Activated CD4-positive, alpha-beta T cell treated with anti-CD3 and anti-CD28 coated beads, Interleukin-10, Interleukin-2, amounts not matched to agents 100 ng/mL and 50 ng/mL, durations not matched to agents 16 hours and 8 hours (primary cell): Measurements from ENCODE around the gene ATP6V0C.
A peak's percentile ranks its signal among the peaks of the same experiment; 100 is the strongest.

Experiments used
- DNase-seq: peaks from one replicate; pipeline ENCODE4 v3.0.0-alpha.2; 2020

Gene ATP6V0C

DNA sequence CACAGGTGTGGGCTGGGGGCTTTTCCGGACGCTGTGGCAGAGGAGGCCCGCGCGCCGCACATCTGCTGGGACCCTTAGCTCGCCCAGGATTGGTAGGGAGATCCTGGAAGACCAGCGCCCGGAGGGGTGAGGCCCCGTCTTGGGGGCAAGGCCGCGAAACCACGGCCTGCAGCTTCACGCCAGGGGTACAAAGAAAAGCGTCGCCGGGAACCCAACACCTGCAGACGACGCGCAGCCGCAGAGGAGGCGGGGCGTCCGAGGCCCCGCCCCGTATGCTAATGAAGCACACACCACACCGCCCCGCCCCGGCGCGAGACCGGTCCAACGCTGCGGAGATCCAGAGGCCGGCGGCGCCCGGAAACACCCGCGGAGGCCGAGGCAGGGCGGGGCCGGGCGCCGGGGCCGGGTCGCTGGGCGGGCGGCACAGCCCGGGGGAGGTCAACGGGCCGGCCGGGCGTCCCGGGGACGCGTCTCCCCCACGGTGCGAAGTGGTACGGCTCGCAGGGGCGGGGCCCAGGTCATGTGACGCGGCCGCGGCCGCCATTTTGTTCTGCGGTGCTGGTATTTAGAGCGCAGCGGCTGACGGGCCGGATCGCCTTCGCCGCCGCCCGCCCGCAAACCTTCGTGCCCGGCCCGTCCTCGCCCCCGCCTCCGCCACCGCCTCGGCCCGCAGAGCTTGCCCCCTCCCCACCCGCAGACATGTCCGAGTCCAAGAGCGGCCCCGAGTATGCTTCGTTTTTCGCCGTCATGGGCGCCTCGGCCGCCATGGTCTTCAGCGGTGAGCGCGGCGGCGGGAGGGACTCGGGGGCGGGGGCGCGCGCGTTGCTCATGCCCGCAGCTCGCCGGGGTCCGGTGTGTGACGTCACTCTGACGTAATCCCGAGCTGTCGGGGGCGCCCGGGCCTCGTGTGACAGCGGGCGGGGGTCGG, at the start of gene ATP6V0C:
Gene ATP6V0C, plus strand, starts transcription at position 548 of the 928 bp plus-strand sequence. Its CDS starts 152 bp downstream, at position 700.
- peak; percentile 94 for DNase-seq

DNA sequence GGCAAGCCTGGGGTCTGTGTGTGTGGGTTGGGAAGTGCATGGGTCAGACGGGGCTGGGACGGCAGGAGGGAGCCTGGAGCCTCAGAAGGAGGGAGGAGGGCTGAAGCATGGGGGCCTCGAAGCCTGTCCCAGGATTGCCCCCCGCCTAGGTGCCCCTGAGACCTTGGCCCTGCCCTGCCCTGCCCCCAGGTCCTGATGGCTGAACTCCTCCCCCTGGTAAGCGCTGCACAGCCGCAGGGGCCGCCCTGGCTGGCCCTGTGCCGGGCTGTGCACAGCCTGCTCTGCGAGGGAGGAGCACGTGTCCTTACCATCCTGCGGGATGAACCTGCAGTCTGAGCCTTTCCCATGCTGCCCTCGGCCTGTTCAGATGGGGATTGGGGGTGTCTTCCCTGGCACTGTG, 49.4 kb upstream of the ATP6V0C start:
- no peak for DNase-seq

DNA sequence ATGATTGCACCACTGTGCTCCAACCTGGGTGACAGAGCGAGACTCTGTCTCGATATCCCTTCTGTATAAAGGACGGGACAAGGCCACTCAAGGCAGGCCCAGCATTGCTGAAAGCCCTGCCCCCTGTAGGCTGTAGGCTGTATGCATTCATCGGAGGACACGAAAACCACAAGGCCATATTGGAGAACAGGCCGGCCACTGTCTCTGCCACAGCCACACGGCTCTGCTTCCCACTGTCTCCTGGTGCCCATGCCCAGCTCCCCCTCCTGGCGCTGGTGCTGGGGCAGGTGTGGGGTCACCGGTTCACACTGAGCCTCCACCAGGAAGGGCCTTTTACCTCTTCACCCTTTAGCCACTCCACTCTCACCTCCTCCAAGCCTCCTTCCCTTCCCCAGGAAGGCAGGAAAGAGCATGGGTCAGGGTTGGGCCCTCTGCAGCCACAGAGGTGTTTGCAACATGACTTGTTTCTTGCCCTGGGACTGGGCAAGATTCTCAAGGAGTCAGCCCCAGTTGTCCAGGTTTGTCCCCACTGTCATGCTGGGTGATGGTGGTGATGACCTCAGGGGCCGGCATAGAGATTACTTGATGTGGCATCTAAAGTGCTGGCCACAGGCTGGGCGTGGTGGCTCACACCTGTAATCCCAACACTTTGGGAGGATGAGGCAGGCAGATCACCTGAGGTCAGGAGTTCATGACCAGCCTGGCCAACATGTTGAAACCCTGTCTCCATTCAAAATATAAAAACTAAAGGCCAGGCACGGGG, 47.9 kb upstream of the ATP6V0C start:
- no peak for DNase-seq

DNA sequence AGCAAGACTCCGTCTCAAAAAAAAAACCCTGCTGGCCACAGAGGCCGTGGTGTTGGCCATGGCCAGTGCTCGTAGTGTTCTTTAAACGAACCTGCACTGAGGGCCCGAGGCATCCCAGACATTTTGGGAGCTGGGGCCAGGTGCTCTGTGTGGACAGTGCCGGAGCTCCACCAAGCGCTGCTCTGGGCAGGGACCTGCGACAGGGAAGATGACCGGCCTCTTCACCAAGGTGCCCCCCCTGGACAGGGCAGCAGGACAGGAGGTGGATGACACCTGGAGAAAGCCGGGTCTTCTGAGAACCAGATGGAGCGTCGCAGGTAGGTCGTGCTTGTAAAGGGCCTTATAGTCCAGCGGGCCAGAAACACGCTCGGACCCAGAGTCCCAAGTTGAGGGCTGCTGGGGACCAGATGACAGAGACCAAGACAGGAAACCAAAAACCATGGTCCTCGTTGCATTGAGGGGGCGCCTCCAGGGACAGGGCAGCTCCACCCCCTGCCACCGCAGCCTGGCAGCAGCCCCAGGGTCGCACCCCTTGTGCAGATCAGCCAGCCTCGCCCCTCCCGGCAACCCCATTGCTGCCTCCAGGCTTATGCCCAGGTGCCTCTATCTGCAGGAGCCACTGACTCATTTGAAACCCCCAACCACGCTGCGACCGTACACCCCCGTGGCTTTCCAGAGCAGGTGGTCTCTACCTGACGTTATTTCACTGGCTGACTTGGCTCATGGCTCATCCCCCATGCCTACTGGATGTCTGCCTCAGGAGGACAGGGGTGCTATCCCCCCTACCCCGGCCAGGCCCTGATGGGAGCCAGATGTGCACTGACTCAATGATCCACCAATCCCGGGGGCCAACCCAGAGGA, 46.9 kb upstream of the ATP6V0C start:
- no peak for DNase-seq

DNA sequence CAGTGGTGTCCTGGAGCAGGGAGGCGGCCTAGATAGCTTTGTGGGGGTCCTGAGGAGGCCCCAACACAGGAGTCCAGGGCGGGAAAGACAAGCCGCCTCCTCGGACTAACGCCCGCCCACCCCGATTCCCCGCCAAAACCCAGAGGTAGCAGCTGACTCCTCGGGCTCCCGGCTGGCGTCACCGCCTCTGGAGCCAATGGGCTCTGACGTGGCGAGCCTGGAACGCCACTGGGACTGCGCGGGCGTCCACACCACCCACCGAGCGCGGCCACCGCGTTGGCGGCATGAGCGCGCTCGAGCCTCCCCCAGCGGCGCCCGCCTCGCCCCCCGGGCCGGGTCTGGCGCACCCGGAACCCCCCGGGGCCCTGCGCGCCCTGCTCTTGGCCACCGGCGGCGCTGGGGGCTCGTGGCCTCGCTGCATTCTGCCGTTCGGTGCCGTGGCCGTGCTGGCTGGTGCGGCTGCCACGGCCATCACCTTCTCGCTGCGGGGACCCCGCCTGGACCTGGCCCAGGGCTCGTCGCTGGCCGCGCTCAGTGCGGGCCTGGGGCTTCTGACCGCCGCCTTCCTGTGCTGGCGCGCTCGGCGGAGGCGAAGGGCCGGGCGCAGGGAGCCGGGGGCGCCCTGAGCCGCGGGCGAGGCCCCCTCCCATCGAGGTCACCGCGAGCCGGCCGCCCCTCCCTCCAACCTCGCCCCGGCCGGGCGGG, 46.1 kb upstream of the ATP6V0C start:
- DNase-seq, result no peak

DNA sequence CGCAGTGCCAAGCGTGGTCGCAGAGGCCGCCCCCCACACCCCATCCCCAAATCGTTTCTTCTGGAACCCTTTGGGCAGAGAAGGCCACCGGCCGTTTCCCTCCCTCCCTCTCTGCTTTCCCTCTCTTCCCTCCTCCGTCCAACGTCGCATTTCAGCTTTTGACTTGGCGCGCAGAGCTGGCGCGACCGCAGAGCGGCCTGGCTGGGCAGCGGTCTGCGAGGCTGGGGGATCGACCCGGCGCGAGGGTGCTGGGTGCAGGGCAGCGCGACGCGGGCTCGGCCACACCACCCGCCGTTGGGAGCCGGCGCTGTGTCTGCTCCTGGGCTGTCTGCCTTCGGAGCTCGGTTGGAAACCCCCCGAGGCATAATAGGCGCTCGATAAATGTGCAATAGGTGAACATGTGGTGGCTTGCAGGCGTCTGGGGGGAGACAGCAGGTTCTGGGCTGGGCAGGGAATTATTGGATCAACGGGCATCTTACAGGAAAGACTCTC, 45.5 kb upstream of the ATP6V0C start:
- no peak for DNase-seq

DNA sequence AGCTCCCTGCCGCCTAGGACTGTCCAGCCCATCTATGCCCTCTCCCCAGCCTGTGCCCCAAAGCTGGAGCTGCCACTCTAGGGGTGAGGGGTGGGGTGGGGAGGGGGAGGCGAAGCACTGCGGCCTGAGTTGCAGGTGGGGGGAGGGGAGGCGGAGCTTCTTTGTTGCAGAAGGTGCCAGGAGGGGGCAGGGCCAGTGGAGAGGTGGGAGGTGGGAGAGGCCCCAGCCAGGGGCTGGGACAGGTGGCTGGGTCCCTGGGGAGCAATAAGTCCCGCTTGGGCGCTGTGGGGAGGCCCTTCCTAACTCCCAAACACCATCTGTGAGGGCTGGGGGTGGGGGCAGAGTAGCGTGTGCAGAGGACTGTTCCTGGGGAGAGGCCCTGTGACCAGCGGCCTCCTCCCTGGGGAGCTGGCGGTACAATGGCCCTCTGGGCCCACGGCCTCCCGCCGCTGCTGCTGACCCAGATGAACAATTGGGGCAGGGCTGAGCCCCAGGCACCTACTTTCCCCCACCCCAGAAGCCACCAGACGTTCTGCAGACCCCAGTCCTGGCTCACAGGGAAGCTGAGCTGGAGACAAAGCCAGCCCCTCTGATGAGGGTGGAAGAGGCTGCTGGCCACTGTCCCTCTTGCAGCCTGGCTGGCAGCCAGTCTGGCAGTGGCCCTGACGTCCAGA, 44.9 kb upstream of the ATP6V0C start:
- no peak for DNase-seq

DNA sequence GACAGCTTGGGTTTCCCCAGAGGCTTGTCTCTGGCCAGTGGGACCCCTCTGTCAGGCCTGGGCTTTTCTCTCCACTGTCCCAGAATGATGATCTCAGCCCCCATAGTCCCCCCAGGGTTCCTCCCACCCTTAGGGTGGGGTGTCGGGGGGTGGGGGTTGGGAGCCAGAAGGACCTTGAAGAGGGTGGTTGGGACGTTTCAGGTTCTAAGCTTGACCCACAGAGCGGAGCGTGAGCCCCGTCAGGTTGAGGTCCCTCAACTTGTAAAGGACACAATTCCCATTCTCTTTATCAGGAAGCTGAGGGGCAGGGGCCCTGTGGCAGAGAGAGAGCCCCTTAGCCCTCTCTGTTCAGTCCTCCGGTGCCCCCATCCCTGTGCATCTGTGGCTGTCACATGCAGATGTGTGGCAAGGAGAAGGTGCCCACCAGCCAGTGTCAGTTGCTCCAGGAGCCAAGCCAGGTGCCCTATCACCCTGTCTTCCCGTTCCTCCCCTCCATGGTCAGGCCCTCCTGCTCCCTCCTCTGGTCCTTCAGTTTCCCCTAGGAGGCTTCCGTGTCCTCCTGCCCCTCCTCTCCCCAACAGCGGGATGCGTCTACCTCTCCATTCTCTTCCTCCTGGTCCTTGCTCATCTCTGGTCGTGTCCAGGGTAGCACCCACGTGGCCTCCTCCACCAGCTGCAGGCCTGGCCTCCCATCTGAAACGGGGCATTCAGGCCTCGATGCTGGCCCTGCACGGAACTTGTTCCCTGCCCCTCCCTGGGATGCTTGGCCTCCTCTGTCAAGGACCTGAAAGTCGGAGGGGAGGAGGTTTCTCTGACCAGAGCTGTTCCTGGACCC, 44.1 kb upstream of the ATP6V0C start:
- DNase-seq, result no peak

DNA sequence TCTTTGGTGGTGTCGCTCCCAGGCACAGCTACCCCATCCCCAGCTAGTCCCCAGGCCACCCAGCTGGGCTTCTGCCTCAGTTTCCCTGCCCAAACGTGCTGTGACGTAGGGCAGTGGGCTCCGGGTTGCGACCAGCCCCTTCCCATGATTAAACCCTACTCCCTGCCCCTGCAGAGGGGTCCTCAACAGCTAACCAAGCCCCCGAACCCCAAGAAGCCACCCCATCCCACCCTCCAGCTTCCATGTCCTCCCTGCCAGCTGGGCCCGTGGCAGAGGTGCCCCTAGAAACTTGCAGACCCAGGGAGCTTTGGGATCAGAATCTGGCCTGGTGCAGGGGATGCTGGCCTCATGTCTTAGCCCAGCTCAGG, 43.5 kb upstream of the ATP6V0C start:
- DNase-seq, result no peak

DNA sequence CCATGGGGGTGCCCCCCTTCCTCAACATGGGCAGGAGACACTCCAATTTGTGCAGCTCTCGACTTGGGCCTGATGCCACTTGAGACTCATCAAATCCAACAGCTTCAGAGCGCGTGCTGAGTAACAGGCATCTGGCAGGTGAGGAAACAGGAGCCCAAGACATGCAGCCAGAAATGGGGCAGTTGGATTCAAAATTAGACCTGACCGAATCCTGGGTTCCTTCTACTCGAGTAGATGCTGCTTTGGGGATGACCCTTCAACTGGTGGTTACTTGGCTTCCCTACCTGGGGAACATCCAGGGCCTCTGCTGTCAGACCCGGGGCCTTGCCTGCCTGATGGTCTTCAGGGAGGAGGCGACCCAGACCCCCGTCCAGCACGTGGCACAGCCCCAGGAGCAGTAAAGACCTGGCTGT, 43.1 kb upstream of the ATP6V0C start:
- no peak for DNase-seq

DNA sequence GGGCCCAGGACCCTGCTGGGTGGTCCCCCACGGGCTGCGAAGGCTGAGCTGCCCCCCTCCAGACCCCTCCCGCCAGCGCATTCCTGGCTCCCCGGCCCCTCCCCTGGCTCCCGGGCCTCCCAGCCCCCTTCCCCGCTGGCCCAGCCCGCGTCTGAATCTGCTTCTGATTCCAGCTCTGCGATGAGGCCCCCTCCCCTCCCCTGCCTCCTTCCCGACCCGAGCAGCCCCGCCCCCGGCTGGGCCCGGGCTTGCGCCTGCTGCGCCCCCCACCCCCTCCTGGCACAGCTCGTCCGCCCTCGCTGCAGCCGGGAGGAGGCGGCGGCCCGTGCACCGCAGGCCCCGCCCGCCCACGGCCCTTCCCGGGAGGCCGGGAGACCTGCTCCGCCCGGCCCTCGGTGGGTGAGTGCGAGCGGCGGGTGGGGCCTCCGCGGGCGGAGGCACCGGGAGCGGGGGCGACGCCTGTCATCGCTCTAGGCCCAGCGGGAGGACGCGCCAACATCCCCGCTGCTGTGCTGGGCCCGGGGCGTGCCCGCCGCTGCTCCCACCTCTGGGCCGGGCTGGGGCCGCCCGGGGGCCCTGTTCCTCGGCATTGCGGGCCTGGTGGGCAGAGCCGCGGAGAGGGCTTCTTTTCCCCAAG, 42.6 kb upstream of the ATP6V0C start, which contains the start of gene NTN3:
Gene NTN3, plus strand, starts transcription at position 282 of the 637 bp plus-strand sequence. CDS start 405 bp downstream, outside the sequence.
- no peak for DNase-seq

DNA sequence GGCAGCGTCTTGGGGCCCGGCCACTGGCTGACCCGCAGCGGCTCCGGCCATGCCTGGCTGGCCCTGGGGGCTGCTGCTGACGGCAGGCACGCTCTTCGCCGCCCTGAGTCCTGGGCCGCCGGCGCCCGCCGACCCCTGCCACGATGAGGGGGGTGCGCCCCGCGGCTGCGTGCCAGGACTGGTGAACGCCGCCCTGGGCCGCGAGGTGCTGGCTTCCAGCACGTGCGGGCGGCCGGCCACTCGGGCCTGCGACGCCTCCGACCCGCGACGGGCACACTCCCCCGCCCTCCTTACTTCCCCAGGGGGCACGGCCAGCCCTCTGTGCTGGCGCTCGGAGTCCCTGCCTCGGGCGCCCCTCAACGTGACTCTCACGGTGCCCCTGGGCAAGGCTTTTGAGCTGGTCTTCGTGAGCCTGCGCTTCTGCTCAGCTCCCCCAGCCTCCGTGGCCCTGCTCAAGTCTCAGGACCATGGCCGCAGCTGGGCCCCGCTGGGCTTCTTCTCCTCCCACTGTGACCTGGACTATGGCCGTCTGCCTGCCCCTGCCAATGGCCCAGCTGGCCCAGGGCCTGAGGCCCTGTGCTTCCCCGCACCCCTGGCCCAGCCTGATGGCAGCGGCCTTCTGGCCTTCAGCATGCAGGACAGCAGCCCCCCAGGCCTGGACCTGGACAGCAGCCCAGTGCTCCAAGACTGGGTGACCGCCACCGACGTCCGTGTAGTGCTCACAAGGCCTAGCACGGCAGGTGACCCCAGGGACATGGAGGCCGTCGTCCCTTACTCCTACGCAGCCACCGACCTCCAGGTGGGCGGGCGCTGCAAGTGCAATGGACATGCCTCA, 41.9 kb upstream of the ATP6V0C start:
- no peak for DNase-seq

DNA sequence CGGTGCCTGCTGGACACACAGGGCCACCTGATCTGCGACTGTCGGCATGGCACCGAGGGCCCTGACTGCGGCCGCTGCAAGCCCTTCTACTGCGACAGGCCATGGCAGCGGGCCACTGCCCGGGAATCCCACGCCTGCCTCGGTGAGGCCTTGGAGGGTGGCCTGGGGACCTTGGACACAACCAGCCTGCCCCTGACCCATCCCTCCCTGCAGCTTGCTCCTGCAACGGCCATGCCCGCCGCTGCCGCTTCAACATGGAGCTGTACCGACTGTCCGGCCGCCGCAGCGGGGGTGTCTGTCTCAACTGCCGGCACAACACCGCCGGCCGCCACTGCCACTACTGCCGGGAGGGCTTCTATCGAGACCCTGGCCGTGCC, 41.3 kb upstream of the ATP6V0C start:
- DNase-seq, result no peak

DNA sequence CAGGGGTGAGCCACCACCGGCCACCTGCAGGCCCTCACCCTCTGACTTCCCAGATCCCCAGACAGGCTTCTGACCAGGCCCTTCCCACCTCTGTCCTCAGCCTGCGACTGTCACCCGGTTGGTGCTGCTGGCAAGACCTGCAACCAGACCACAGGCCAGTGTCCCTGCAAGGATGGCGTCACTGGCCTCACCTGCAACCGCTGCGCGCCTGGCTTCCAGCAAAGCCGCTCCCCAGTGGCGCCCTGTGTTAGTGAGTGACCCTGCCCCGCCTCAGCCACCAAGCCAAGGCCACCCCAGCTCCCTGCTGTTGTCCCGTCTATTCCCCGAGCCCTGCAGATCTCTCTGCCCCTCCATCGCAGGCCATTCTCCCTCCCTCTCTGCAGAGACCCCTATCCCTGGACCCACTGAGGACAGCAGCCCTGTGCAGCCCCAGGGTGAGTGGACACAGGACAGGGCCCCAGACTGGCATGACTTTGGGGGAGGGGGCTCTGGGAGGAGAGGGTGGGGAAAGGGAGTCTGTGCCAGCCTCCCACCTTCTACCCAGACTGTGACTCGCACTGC, 40.8 kb upstream of the ATP6V0C start:
- no peak for DNase-seq

DNA sequence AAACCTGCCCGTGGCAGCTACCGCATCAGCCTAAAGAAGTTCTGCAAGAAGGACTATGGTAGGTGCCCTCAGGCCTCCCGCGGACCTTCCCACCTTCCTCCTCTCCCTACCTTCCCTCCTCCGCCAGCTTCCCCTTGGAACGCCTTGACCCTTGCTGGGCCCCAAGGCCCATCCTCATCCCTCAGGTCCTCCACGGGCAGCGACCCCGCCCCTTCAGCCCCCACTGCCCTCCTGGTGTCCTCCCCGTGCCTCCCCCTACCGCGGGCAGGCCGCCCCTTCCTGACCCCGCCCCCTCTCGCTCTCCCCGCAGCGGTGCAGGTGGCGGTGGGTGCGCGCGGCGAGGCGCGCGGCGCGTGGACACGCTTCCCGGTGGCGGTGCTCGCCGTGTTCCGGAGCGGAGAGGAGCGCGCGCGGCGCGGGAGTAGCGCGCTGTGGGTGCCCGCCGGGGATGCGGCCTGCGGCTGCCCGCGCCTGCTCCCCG, 40.3 kb upstream of the ATP6V0C start:
- DNase-seq, result no peak

DNA sequence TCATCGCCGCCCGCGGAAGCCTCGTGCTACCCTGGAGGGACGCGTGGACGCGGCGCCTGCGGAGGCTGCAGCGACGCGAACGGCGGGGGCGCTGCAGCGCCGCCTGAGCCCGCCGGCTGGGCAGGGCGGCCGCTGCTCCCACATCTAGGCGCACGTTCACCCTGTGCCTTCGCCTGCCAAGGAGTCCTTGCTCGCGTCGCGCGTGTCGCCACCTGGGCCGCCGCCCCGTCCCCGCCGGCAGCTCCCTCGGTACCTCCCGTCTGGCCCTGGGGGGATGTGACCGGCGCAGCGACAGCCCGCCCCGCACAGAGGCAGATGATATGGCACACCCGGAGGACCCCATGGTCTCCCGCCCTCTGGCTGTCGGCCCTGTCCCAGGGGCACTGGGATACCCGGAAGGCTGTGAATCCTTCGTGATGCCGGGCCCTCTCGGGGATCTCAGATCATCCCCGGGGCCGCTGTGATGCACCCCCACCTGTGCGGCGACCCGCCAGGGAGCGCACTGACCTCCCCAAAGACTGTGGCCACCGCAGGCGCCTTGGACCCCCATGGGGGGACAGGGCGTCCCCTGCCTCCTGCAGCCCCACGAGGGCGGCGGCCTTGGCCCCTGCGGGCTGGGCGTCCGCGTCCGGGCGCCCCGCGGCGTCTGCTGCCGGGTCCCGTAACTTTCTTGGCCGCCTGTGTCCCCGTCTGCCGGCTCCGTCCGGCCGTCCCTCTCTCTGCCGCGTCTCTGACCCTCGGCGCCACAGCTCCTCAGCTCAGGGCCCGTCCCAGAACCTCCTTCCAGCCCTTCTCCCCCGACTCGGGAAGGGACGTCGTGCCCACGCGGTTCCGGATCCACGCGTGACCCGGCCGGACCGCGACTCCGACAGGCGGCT, 39.5 kb upstream of the ATP6V0C start:
- DNase-seq, result peak; percentile 69

DNA sequence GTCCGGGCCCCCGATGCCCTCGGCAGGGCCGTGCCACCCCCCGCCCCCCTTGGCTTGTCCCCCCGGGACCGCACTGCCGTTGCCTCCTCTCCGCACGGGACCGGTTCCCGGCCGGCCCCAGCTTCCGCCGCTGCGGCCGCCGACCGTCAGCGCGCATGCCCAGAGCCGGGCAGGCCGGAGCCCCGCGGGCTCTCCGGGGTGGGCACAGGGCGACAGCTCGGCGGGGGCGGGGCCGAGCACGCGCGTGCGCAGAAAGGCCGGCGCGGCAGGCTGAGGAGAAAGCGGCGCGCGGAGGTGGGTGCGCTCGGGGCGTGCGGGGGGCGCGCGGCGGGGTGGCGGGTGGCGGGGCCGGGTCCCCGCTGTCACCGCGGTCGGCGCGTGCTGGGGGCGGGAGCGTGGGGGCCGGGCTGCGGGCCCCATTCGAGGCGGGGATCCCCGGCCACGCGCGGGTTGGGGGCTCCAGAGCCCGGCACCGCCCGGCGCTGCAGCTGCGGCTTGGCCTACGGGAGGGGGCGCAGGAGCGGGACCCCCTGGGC, 38.8 kb upstream of the ATP6V0C start, which contains the start of gene TBC1D24:
Gene TBC1D24, plus strand, starts transcription at position 251 of the 536 bp plus-strand sequence. CDS start 21,022 bp downstream, outside the sequence.
- DNase-seq, result peak; percentile 94
